IMR-90 (cell line): ENCODE data around the gene CCNK. TPM values are rescaled to one million over a fixed set of nuclear protein-coding genes. Genes with fewer than 3 reads are reported as not detected.

Experiments used
- ATAC-seq: fragments of 200-7000 bp; cut with Tn5 transposase; 2 replicates; pipeline ENCODE4 v1.9.1; 2020; ENCODE audit warnings: low read depth, mild to moderate bottlenecking, moderate library complexity
- BruUV-seq: library from RNA; stranded (reverse); fragments of 400-500 nt; replicated peaks from 2 replicates; lab custom pipeline; 2021; lab: Mats Ljungman, UMichigan
- CTCF ChIA-PET: fragments of 300-600 bp; formaldehyde crosslinking; extraction: SDS; loops from one replicate; lab custom pipeline; 2021; ENCODE audit warnings: antibody characterized with exemption; lab: Yijun Ruan, JAX
- POLR2A ChIA-PET: fragments of 300-600 bp; sonication (Branson Sonifier 250); formaldehyde crosslinking; loops from one replicate; lab custom pipeline; 2022; ENCODE audit warnings: antibody characterized with exemption; ENCODE audit not compliant: unreplicated experiment; lab: Charles Lee
- DNase-seq: peaks from one replicate; pipeline ENCODE4 v3.0.0; 2013
- H2AFZ ChIP-seq: replicated peaks from 2 replicates; pipeline ENCODE3; 2013; ENCODE audit warnings: low read length, mild to moderate bottlenecking; ENCODE audit not compliant: poor library complexity
- H2AK5ac ChIP-seq: 2 replicates; pipeline ENCODE4 v1.6.1; 2013; ENCODE audit warnings: low read depth, low read length, inconsistent platforms
- H2AK9ac ChIP-seq: replicated peaks from 2 replicates; pipeline ENCODE3; 2013; ENCODE audit warnings: mild to moderate bottlenecking, low read depth, low read length, moderate library complexity; ENCODE audit not compliant: poor library complexity
- H2BK120ac ChIP-seq: 2 replicates; pipeline ENCODE4 v1.6.1; 2013; ENCODE audit warnings: low read depth, low read length, inconsistent platforms
- H2BK15ac ChIP-seq: 3 replicates; pipeline ENCODE4 v1.6.1; 2013; ENCODE audit warnings: low read depth, low read length, inconsistent platforms
- H2BK20ac ChIP-seq: 2 replicates; pipeline ENCODE4 v1.6.1; 2013; ENCODE audit warnings: low read depth, mild to moderate bottlenecking, inconsistent platforms, low read length, moderate library complexity
- H2BK5ac ChIP-seq: 2 replicates; pipeline ENCODE4 v1.6.1; 2013; ENCODE audit warnings: mild to moderate bottlenecking, low read depth, low read length, inconsistent platforms; ENCODE audit not compliant: poor library complexity, severe bottlenecking
- H3K14ac ChIP-seq: replicated peaks from 2 replicates; pipeline ENCODE4 v1.6.1; 2013; ENCODE audit warnings: low read depth, low read length, inconsistent platforms
- H3K18ac ChIP-seq: 2 replicates; pipeline ENCODE4 v1.6.1; 2013; ENCODE audit warnings: low read depth, low read length, control low read depth
- H3K23ac ChIP-seq: 2 replicates; pipeline ENCODE4 v1.6.1; 2013; ENCODE audit warnings: low read depth, low read length, inconsistent platforms
- H3K27ac ChIP-seq: 2 replicates; pipeline ENCODE4 v1.5.1; 2013; ENCODE audit warnings: mild to moderate bottlenecking, control low read depth, low read length; ENCODE audit not compliant: insufficient read depth
- H3K27me3 ChIP-seq: 2 replicates; pipeline ENCODE4 v1.6.1; 2013; ENCODE audit warnings: low read length; ENCODE audit not compliant: control insufficient read depth, insufficient read depth
- H3K36me3 ChIP-seq: 2 replicates; pipeline ENCODE4 v1.6.1; 2013; ENCODE audit warnings: low read length, mixed read lengths; ENCODE audit not compliant: control insufficient read depth, insufficient read depth
- H3K4ac ChIP-seq: 2 replicates; pipeline ENCODE4 v1.6.1; 2013; ENCODE audit warnings: low read depth, low read length, inconsistent platforms
- H3K4me1 ChIP-seq: 2 replicates; pipeline ENCODE4 v1.6.1; 2013; ENCODE audit warnings: low read length, mixed read lengths; ENCODE audit not compliant: control insufficient read depth, insufficient read depth
- H3K4me2 ChIP-seq: 2 replicates; pipeline ENCODE4 v1.6.1; 2013; ENCODE audit warnings: low read depth, mild to moderate bottlenecking, control low read depth, low read length, moderate library complexity
- H3K4me3 ChIP-seq: 2 replicates; pipeline ENCODE4 v1.5.1; 2013; ENCODE audit warnings: low read depth, mild to moderate bottlenecking, control low read depth, low read length, moderate library complexity; ENCODE audit not compliant: insufficient read depth
- H3K56ac ChIP-seq: 2 replicates; pipeline ENCODE4 v1.6.1; 2013; ENCODE audit warnings: low read length, inconsistent platforms; ENCODE audit not compliant: insufficient read depth; ENCODE audit errors: extremely low read depth
- H3K79me1 ChIP-seq, 2 experiments: 2 replicates each; pipeline ENCODE4 v1.6.1; 2013; ENCODE audit warnings: low read length in 2 of 2, inconsistent platforms in 1 of 2, low read depth in 1 of 2
- H3K9ac ChIP-seq: 2 replicates; pipeline ENCODE4 v1.6.1; 2013; ENCODE audit warnings: low read depth, low read length, control low read depth
- H3K9me1 ChIP-seq: 2 replicates; pipeline ENCODE4 v1.6.1; 2013; ENCODE audit warnings: low read length, inconsistent platforms; ENCODE audit not compliant: insufficient read depth
- H3K9me3 ChIP-seq: 2 replicates; pipeline ENCODE4 v1.6.1; 2013; ENCODE audit warnings: low read length; ENCODE audit not compliant: control insufficient read depth, insufficient read depth
- H4K20me1 ChIP-seq: 2 replicates; pipeline ENCODE4 v1.6.1; 2013; ENCODE audit warnings: low read length, inconsistent platforms; ENCODE audit not compliant: insufficient read depth
- H4K5ac ChIP-seq: 2 replicates; pipeline ENCODE4 v1.6.1; 2013; ENCODE audit warnings: mild to moderate bottlenecking, low read depth, low read length, control low read depth
- H4K8ac ChIP-seq, 2 experiments: 2 replicates each; pipeline ENCODE4 v1.6.1; 2013; ENCODE audit warnings: low read depth in 2 of 2, low read length in 2 of 2, control low read depth in 1 of 2, inconsistent platforms in 1 of 2
- H4K91ac ChIP-seq: 2 replicates; pipeline ENCODE4 v1.6.1; 2013; ENCODE audit warnings: low read depth, low read length, inconsistent platforms; ENCODE audit not compliant: insufficient read depth
- BHLHE40 ChIP-seq: fragments of 150-350 bp; IDR thresholded peaks from 2 replicates; pipeline ENCODE4 v1.6.1; 2016; ENCODE audit warnings: mild to moderate bottlenecking, low read depth, low read length
- CEBPB ChIP-seq: IDR thresholded peaks from 2 replicates; pipeline ENCODE4 v1.6.1; 2012; ENCODE audit warnings: low read depth, low read length, improper control_type of control experiment
- CHD1 ChIP-seq: IDR thresholded peaks from 2 replicates; pipeline ENCODE4 v1.6.1; 2012; ENCODE audit warnings: low read depth, low read length, improper control_type of control experiment
- CTCF ChIP-seq: conservative IDR thresholded peaks from 2 replicates; pipeline ENCODE4 v1.5.1; 2012; ENCODE audit warnings: mild to moderate bottlenecking, low read depth, low read length, improper control_type of control experiment
- FOS ChIP-seq: fragments of 150-350 bp; IDR thresholded peaks from 2 replicates; pipeline ENCODE4 v1.6.1; 2016; ENCODE audit warnings: low read depth, low read length
- MAFK ChIP-seq: IDR thresholded peaks from 2 replicates; pipeline ENCODE4 v1.6.1; 2012; ENCODE audit warnings: low read depth, low read length, improper control_type of control experiment
- MAZ ChIP-seq: IDR thresholded peaks from 2 replicates; pipeline ENCODE4 v1.6.1; 2012; ENCODE audit warnings: low read depth, mild to moderate bottlenecking, low read length, improper control_type of control experiment, moderate library complexity, borderline replicate concordance
- MXI1 ChIP-seq: IDR thresholded peaks from 2 replicates; pipeline ENCODE4 v1.6.1; 2012; ENCODE audit warnings: low read depth, mild to moderate bottlenecking, low read length, moderate library complexity, borderline replicate concordance
- NFE2L2 ChIP-seq: fragments of 150-350 bp; IDR thresholded peaks from 2 replicates; pipeline ENCODE4 v1.6.1; 2016; ENCODE audit warnings: low read depth, mild to moderate bottlenecking, low read length
- POLR2A ChIP-seq: IDR thresholded peaks from 2 replicates; pipeline ENCODE4 v1.6.1; 2012; ENCODE audit warnings: mild to moderate bottlenecking, low read depth, low read length
- RAD21 ChIP-seq: IDR thresholded peaks from 2 replicates; pipeline ENCODE4 v1.6.1; 2012; ENCODE audit warnings: low read length, improper control_type of control experiment
- RCOR1 ChIP-seq: IDR thresholded peaks from 2 replicates; pipeline ENCODE4 v1.6.1; 2012; ENCODE audit warnings: mild to moderate bottlenecking, low read length, improper control_type of control experiment; ENCODE audit not compliant: insufficient replicate concordance
- RFX5 ChIP-seq: IDR thresholded peaks from 2 replicates; pipeline ENCODE4 v1.8.0; 2012; ENCODE audit warnings: low read depth, mild to moderate bottlenecking, low read length, moderate library complexity
- SMC3 ChIP-seq: fragments of 150-350 bp; IDR thresholded peaks from 2 replicates; pipeline ENCODE4 v1.6.1; 2016; ENCODE audit warnings: low read depth, mild to moderate bottlenecking, antibody characterized with exemption, low read length, moderate library complexity
- USF2 ChIP-seq: fragments of 150-350 bp; IDR thresholded peaks from 2 replicates; pipeline ENCODE4 v1.6.1; 2017; ENCODE audit warnings: mild to moderate bottlenecking, antibody characterized with exemption, low read length, low read depth
- WGBS, 2 experiments: methylation state at CpG; one replicate each; pipeline versions ENCODE4 v1.1.5 to v1.1.7; 2013; ENCODE audit warnings: missing lambda C conversion rate in 2 of 2; ENCODE audit not compliant: insufficient read length in 1 of 2; ENCODE audit errors: extremely low coverage in 2 of 2; 5-methylcytosine and 5-hydroxymethylcytosine counted together
- dilution Hi-C: fragments of 300-500 bp; cut with HindIII; formaldehyde crosslinking; loops from one replicate; pipeline ENCODE4 v1.14.3; 2018; ENCODE audit warnings: low sequenced_read_pairs; ENCODE audit not compliant: unreplicated experiment
- in situ Hi-C: fragments of 300-500 bp; cut with MboI; formaldehyde crosslinking; loops from 3 replicates; pipeline ENCODE4 v1.14.3; 2019; ENCODE audit warnings: low sequenced_read_pairs, inconsistent platforms, mixed read lengths
- intact Hi-C: fragments of 100-400 bp; cut with micrococcal nuclease; formaldehyde crosslinking; loops from 2 replicates; pipeline ENCODE4 v1.10.0; 2022
- polyA plus RNA-seq, 3 experiments: library from polyadenylated mRNA; depleted of rRNA; stranded (reverse); fragments of >200 nt; gene quantifications; 2 replicates each; pipeline ENCODE4 v1.2.3, GENCODE V29; 2012; ENCODE audit warnings: low replicate concordance in 1 of 3
- total RNA-seq: library from RNA; depleted of rRNA; stranded (reverse); fragments of >200 nt; gene quantifications from 2 replicates; pipeline ENCODE4 v1.2.3, GENCODE V29; 2012
- TF ChIP-seq, protein P1 (sequence below): fragments of 150-350 bp; IDR thresholded peaks from 2 replicates; pipeline ENCODE4 v1.6.1; 2016; ENCODE audit warnings: low read depth, mild to moderate bottlenecking, low read length, moderate library complexity, borderline replicate concordance

CCNK gene
- total and polyA plus RNA-seq, 2 of the 4 experiments (the other 2 are of a cell fraction) = 18.8 to 38.3 TPM

DNA sequence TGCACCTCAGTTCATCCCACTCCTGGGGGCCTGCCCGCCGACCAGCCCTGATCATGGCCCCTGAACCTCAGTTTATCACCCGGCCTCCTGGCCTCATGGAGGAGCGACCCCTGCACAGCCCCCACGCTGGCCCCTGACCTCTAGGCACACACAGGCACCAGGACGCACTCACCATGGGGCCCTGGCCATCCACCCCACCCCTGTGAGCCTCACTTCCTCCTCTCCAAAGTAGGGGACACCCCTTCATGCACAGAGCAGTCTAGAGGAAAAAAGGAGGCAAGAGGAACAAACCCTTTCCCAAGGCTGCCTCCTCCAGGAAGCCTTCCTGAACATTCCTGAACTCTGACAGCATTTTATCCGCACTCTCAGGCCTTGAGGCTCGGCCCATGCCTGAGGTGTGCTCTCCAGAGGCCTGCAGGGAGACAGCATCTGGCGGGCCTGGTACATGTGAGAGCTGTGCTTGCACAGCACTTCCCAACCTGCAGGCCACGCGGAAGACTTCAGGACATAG is 39.4 kb downstream of the CCNK start:
- Histone ChIP-seq H4K20me1 (peaks cover 41% of the 10 kb centered on the region), H3K4me1 (peaks cover 32% of the 10 kb centered on the region), H3K4me2 (no peak overlapping the region), H3K4ac (no peak overlapping the region), H2BK15ac (no peak overlapping the region), H3K9me1 (peaks cover 10% of the 10 kb centered on the region), H3K79me1 (peaks cover 21 to 86% of the 10 kb centered on the region in 2 experiments), H2BK20ac (no peak overlapping the region), H2BK5ac (no peak overlapping the region), H2AFZ (no peak overlapping the region), H4K91ac (no peak overlapping the region), H2BK120ac (no peak overlapping the region), H2AK9ac (peak overlapping the region; percentile 44), H4K8ac (no peak overlapping the region), H3K18ac (no peak overlapping the region), H3K23ac (no peak overlapping the region), H3K4me3 (no peak overlapping the region), H3K27ac (no peak overlapping the region), H3K9ac (no peak overlapping the region), H2AK5ac (0 out of 2 replicates have a peak overlapping the region, but pooled peaks have one; percentile 3), H3K56ac (no peak overlapping the region), H3K36me3 (no peaks in the 10 kb centered on the region; the same call in 1 of the 2 replicates), H3K14ac (no peak overlapping the region), H4K5ac (no peak overlapping the region), H3K9me3 (no peaks in the 10 kb centered on the region), H3K27me3 (no peaks in the 10 kb centered on the region)
- ChIA-PET CTCF (no interaction called here), POLR2A (no interaction called here)
- no peak for DNase-seq
- WGBS, 2 experiments = 90% methylated on average over 11 of the region's 11 CpGs; no CpG with 5 or more reads in 1 of the 2 experiments
- no TSS peak for BruUV-seq
- ATAC-seq = no peak
- intact Hi-C loops = loop anchor here (5.0 kb wide), 1 partner anchor 162 kb away; the partner anchor contains the start of gene CYP46A1
- TF ChIP-seq, protein P1, sequence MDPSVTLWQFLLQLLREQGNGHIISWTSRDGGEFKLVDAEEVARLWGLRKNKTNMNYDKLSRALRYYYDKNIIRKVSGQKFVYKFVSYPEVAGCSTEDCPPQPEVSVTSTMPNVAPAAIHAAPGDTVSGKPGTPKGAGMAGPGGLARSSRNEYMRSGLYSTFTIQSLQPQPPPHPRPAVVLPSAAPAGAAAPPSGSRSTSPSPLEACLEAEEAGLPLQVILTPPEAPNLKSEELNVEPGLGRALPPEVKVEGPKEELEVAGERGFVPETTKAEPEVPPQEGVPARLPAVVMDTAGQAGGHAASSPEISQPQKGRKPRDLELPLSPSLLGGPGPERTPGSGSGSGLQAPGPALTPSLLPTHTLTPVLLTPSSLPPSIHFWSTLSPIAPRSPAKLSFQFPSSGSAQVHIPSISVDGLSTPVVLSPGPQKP = no peak
- TF ChIP-seq NFE2L2 (no peak), CHD1 (no peak), BHLHE40 (no peak), SMC3 (no peak), RCOR1 (no peak), MAZ (no peak), RAD21 (no peak), POLR2A (no peak), CTCF (no peak), USF2 (no peak), MXI1 (no peak), RFX5 (no peak), CEBPB (no peak), FOS (no peak), MAFK (no peak)
- in situ Hi-C loops = loop anchor here (5.0 to 10.0 kb wide), 2 partner anchors 102 to 384 kb away; no protein-coding TSS in a partner anchor
- dilution Hi-C loops = no loop called here
